Dedifferentiated amniotic fluid mesenchymal stem cell (primary cell): Measurements from ENCODE around the gene CXCL10.

ENCODE experiments used
- DNase-seq: peaks from one replicate; pipeline ENCODE4 v3.0.0-alpha.2; 2016; ENCODE audit errors: extremely low spot score

The CXCL10 gene

DNA sequence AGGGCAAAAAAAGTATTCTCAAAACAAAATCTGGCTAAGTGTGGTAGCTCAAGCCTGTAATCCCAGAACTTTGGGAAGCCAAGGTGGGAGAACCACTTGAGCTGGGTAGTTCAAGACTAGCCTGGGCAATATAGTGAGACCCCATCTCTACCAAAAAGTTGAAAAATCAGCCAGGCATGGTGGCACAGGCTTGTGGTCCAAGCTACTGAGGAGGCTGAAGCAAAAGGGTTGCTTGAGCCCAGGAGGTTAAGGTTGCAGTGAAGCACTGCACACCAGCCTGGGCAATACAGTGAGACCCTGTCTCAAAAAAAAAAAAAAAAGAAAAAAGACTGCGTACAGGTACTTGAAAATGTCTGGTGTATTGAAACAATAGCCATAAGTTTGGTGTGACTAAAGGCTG is 30.8 kb downstream of the CXCL10 start:
- DNase-seq = no peak

DNA sequence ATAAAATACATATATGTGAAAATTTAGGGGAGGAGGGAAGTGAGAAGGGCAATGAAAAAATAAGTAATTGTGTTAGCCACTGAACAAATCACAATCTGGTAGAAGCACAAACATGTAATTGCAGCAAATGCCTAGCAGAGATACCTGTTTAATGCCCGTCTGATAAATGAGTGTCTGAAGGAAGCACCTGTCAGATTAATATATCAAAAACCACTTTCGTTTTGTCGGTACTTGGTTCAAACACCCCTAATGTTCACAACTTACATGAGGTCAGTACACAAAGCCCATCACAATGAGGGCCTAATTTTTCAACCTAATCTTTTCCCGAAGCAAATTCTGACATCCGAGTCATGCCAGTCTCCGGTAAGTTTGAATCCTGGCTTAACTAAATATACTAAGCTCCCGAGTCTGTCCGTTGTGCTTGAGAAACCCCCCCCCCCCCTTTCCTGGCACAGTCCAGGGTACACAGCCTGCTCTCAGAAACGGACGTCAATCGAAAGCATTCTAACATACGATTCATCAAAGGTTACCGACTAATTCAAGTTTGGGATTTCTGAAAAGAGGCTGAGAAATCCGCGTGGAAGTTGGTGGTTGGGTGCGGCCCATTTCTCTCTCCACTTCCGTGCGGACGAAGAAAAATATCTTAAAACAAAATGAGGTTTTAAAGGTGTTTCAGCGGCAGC is 33.3 kb downstream of the CXCL10 start:
- DNase-seq = peak; percentile 23

DNA sequence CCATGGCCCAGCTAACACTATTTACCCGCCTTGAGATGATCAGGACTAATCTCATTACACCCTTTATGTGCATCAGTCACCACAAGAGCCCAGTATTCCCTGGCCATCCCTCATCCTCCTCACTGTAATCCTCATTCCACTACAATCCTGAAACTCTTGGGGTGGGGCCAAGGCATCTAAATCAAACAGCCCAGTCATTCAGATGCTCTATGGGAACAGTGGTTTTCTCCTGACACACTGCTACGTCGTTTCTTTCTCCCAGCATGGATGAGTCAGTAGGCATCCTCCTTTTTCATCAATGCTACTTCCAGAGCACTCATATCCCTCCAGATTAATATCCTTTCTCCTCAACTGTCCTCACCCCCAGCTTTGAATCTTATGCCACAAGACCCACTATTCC is 38.2 kb downstream of the CXCL10 start:
- peak; percentile 43 for DNase-seq

DNA sequence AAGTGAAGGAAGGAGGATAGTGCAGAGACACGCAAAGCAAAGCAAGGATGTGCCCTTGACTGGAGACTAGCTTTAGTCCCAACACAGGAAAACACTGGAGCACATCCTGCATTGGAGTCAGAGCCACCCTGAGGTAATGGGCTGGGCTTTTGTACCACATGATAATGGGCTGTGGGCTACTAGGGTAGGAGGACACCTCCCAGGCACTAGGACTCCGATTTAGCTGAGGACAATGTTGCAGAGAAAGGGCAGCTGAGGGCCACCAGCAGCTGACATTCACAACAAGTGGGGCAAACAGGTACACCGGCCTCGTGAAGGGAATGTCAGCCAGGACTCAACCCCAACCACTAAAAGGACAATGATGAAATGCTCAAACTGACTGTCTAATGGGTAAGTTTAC is 42.7 kb downstream of the CXCL10 start:
- DNase-seq = no peak

DNA sequence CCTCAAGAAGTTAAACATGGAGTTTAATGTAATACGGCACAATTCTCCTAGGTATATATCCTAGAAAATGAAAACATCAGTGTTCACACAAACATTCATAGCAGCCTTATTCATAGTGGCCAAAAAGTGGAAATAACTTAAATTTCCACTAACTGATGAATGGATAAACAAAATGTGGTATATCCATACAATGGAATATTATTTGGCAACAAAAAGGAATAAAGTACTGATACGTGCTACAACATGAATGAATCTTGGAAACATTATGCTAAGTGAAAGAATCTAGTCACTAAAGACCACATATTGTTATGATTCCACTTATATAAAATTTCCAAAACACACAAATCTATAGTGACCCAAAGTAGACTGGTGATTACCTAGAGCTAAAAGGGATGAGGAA is 47.1 kb downstream of the CXCL10 start:
- DNase-seq = no peak

DNA sequence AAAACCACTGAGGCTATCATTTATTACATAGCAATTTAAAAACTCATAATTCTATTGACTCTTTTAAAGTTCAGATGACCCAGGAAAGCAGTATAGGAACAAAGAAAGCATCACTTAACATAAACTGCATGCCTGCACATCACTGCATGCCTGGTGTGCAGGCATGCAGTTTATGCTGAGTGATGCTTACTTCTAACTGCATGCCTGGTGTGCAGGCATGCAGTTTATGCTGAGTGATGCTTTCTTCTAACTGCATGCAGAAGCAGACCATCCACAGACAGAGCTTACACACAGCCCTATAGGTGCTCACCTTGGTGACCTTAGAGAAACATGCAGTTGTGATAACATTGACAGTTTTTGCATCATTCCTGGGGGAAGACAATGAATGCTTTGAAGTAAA is 49.5 kb downstream of the CXCL10 start:
- DNase-seq = no peak
